Fibroblast of skin of left biceps (primary cell): Measurements from ENCODE around the gene OAS1.

Experiments used
- DNase-seq, 2 experiments: peaks; one replicate each; pipeline ENCODE4 v3.0.0-alpha.2; 2013; ENCODE audit warnings: low read depth in 2 of 2

Gene OAS1

DNA sequence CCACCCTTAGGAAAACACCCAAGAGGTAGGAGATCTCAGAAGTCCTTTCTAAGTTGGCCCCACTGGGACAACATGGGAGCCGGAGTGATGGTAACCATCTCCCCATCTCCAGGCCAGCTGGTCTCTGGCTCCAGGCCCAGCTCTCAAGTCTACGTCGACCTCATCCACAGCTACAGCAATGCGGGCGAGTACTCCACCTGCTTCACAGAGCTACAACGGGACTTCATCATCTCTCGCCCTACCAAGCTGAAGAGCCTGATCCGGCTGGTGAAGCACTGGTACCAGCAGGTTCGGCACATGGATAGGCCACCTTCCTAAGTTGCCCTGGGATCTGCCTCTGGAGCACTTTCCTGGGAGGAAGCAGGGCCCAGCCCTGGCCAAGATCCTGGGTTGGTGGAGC is 60.5 kb downstream of the OAS1 start:
- DNase-seq = no peak

DNA sequence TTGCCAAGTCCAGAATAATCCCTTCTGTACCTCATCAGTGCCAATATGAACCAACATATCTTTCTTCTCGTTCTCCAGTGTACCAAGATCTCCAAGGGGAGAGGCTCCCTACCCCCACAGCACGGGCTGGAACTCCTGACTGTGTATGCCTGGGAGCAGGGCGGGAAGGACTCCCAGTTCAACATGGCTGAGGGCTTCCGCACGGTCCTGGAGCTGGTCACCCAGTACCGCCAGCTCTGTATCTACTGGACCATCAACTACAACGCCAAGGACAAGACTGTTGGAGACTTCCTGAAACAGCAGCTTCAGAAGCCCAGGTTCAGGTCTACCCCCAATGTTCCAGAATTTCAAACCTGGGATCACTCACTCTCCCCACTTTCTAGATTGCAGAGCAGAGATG is 61.1 kb downstream of the OAS1 start:
- no peak for DNase-seq
